ENCODE data around the gene DRC1. TPM values are rescaled to one million over a fixed set of nuclear protein-coding genes. Genes with fewer than 3 reads are reported as not detected.
"Not testable (repeated sequence)": the region's sequence is repeated elsewhere in the genome, so short reads cannot be mapped to it uniquely, and the experiment has no call there.

The DRC1 gene
- polyA plus RNA-seq, 6 donors from 2014 or later: not detected

- H3K27ac Mint-ChIP-seq: no peak overlapping the region
- H3K4me3 Mint-ChIP-seq: no peak overlapping the region
- no peaks in the 10 kb centered on the region for H3K4me1 Mint-ChIP-seq
- H3K27me3 Mint-ChIP-seq: peaks cover 0 to under 1% (median 0%) of the 10 kb centered on the region in 3 donors
- DNase-seq: no peak
- H3K9me3 Mint-ChIP-seq: peaks cover 0 to 13% (median 11%) of the 10 kb centered on the region in 7 donors
- ATAC-seq (ENCODE audit: low read depth in 2 of 2): no peak
- H3K36me3 Mint-ChIP-seq: peaks cover 0 to 2% of the 10 kb centered on the region in 2 donors
Observed at GRCh38 chr2:26464390-26465265, 62.9 kb downstream of the DRC1 start.

DNA sequence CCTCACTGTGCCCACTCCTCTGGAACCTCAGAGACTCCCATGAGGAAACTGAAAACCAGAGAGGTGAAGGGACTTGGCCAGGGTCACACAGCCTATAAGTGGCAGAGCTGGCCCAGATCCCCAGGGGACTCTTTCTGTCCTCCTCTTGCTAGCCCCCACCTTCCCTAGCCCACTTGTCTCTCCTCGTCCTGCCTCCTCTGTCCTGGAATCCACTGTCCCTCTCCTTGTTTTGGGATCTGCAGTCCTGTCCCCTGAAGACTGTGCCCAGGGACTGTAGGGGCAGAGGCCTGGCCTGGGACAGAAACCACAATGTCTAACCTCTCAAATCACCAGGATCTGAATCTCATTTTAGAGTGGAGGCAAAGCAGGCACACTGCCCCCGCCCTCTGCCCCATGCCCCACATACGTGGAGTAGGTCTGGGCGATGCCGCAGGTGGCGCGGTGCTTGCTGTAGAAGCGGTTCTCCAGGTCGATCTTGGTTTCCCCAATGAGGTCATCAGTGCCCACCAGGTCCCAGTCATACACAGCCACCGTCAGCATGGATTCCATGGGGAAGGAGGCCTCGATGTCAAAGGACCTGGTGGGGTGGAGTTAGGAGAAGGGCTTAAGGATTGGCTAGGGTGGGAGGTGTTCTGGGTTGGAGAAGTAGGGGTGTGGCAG lies 63.7 kb downstream of the DRC1 start:
- Mint-ChIP-seq H3K4me1 (no peaks in the 10 kb centered on the region), H3K4me3 (no peak overlapping the region), H3K36me3 (peaks cover 0 to 10% of the 10 kb centered on the region in 2 donors), H3K27ac (no peak overlapping the region), H3K27me3 (peaks cover 0 to 8% (median 0%) of the 10 kb centered on the region in 3 donors), H3K9me3 (peaks cover under 1 to 20% (median 17%) of the 10 kb centered on the region in 7 donors)
- no peak for DNase-seq
- ATAC-seq (ENCODE audit: low read depth in 2 of 2): no peak

GRCh38 chr2:26465981-26466471 lies 64.3 kb downstream of the DRC1 start:
- peaks cover 0 to 13% (median 0%) of the 10 kb centered on the region in 3 donors for H3K27me3 Mint-ChIP-seq
- H3K27ac Mint-ChIP-seq: peak overlapping the region in 1 of 6 donors; percentile 6
- H3K9me3 Mint-ChIP-seq: peaks cover 4 to 25% (median 18%) of the 10 kb centered on the region in 7 donors
- ATAC-seq (ENCODE audit: low read depth in 2 of 2) (no peak), DNase-seq (no peak)
- H3K4me1 Mint-ChIP-seq: no peaks in the 10 kb centered on the region
- H3K4me3 Mint-ChIP-seq: no peak overlapping the region
- peaks cover 0 to 15% of the 10 kb centered on the region in 2 donors for H3K36me3 Mint-ChIP-seq

GRCh38 chr2:26466662-26467310 lies 65.1 kb downstream of the DRC1 start:
- peaks cover 0 to 15% of the 10 kb centered on the region in 2 donors for H3K36me3 Mint-ChIP-seq
- H3K27ac Mint-ChIP-seq: no peak overlapping the region
- no peak for ATAC-seq (ENCODE audit: low read depth in 2 of 2)
- no peak for DNase-seq
- H3K4me1 Mint-ChIP-seq: no peaks in the 10 kb centered on the region
- H3K27me3 Mint-ChIP-seq: peaks cover 0 to 13% (median 0%) of the 10 kb centered on the region in 3 donors
- peaks cover 7 to 25% (median 18%) of the 10 kb centered on the region in 7 donors for H3K9me3 Mint-ChIP-seq
- H3K4me3 Mint-ChIP-seq: no peak overlapping the region

GRCh38 chr2:26468544-26468943 lies 66.8 kb downstream of the DRC1 start:
- not testable (repeated sequence) for H3K4me3 Mint-ChIP-seq; H3K4me1 Mint-ChIP-seq; DNase-seq; ATAC-seq (ENCODE audit: low read depth in 2 of 2); H3K27ac Mint-ChIP-seq
- Mint-ChIP-seq H3K27me3 (peaks cover 0 to 13% (median 0%) of the 10 kb centered on the region in 3 donors), H3K36me3 (peaks cover 0 to 15% of the 10 kb centered on the region in 2 donors), H3K9me3 (peaks cover 10 to 25% (median 18%) of the 10 kb centered on the region in 7 donors)

DNA sequence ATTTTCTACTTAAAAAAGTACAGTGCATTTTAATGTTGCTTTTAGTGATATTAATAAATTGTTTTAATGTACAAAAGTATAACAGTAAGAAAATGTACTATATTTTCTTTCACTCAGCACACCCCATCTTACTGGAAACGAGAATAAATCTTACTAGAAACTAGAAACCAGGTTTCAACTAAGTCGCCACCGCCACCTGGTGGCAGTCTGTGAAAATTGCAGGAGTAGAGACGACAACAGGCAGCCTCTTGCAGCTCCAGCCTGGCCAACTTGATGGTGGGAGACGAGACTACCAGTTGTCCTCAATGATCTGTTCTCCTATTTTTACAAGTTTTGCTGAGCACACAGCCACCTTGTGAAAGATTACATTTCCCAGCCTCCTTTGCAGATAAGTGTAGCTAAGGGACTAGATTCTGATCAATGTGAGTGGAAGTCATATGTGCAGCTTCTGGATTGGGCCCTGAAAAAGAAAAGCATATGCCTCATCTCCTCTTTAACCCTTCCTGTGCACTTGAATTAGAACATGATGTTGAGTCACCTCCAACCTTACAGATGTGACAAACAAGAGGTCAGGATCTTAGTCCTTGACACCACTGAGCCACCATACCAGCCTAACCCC lies 67.5 kb downstream of the DRC1 start:
- H3K27me3 Mint-ChIP-seq: peaks cover 0 to 13% (median 0%) of the 10 kb centered on the region in 3 donors
- peaks cover 10 to 25% (median 18%) of the 10 kb centered on the region in 7 donors for H3K9me3 Mint-ChIP-seq
- DNase-seq (no peak), ATAC-seq (ENCODE audit: low read depth in 2 of 2) (no peak)
- peaks cover 0 to 15% of the 10 kb centered on the region in 2 donors for H3K36me3 Mint-ChIP-seq
- no peaks in the 10 kb centered on the region for H3K4me1 Mint-ChIP-seq
- H3K27ac Mint-ChIP-seq: no peak overlapping the region
- no peak overlapping the region for H3K4me3 Mint-ChIP-seq

DNA sequence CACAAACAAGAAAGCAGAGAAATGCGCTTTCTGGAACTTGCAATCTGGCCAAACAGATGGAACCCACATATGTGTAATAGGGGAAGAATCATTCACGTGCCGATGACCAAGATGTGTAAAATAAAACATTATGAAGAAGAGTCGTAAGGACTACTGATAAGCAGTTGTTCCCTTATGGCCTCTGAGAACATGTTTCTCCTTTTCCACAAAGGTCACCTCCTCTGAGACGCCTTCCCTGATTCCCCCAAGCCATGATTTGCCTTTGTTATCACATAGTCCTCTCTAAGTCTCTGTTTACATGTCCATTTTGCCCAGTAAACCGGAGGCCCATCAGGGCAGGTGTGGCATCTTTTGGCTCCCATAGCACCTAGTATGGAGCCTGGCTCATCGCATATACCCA lies 68.2 kb downstream of the DRC1 start:
- peaks cover 0 to 13% (median 0%) of the 10 kb centered on the region in 3 donors for H3K27me3 Mint-ChIP-seq
- ATAC-seq (ENCODE audit: low read depth in 2 of 2) (no peak), DNase-seq (no peak)
- peaks cover 0 to 15% of the 10 kb centered on the region in 2 donors for H3K36me3 Mint-ChIP-seq
- H3K9me3 Mint-ChIP-seq: peaks cover 10 to 25% (median 18%) of the 10 kb centered on the region in 7 donors
- H3K4me3 Mint-ChIP-seq: no peak overlapping the region
- H3K4me1 Mint-ChIP-seq: no peaks in the 10 kb centered on the region
- no peak overlapping the region for H3K27ac Mint-ChIP-seq

- peaks cover 0 to 13% (median 0%) of the 10 kb centered on the region in 3 donors for H3K27me3 Mint-ChIP-seq
- H3K27ac Mint-ChIP-seq: no peak overlapping the region
- H3K9me3 Mint-ChIP-seq: peaks cover 10 to 25% (median 18%) of the 10 kb centered on the region in 7 donors
- ATAC-seq (ENCODE audit: low read depth in 2 of 2) (no peak), DNase-seq (no peak)
- no peak overlapping the region for H3K4me3 Mint-ChIP-seq
- H3K4me1 Mint-ChIP-seq: no peaks in the 10 kb centered on the region
- peaks cover 0 to 15% of the 10 kb centered on the region in 2 donors for H3K36me3 Mint-ChIP-seq
Observed at GRCh38 chr2:26470601-26471260, 69.0 kb downstream of the DRC1 start.

DNA sequence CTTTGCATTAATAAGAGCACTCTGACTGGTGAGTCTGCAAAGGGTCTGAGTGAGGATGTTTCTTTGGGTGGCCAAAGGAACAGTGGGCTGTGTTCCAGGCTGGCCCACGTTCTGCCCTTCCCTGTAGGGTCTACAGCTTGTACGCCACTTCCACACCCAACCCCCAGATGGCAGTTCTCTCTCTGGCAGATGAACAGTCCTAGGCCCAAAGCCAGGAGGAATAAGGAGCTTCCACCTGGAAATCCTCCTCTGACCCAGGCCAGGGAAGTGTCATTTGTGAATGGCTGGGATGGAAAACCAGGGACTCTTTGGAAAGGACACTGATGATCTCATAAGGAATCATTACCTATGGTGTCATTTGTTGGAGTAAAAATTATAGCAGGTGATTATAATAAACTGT lies 69.6 kb downstream of the DRC1 start:
- no peak overlapping the region for H3K27ac Mint-ChIP-seq
- no peaks in the 10 kb centered on the region for H3K4me1 Mint-ChIP-seq
- no peak for DNase-seq
- H3K36me3 Mint-ChIP-seq: peaks cover 0 to 15% of the 10 kb centered on the region in 2 donors
- no peak overlapping the region for H3K4me3 Mint-ChIP-seq
- no peak for ATAC-seq (ENCODE audit: low read depth in 2 of 2)
- H3K9me3 Mint-ChIP-seq: peaks cover 10 to 25% (median 18%) of the 10 kb centered on the region in 7 donors
- H3K27me3 Mint-ChIP-seq: peaks cover 0 to 13% (median 0%) of the 10 kb centered on the region in 3 donors

DNA sequence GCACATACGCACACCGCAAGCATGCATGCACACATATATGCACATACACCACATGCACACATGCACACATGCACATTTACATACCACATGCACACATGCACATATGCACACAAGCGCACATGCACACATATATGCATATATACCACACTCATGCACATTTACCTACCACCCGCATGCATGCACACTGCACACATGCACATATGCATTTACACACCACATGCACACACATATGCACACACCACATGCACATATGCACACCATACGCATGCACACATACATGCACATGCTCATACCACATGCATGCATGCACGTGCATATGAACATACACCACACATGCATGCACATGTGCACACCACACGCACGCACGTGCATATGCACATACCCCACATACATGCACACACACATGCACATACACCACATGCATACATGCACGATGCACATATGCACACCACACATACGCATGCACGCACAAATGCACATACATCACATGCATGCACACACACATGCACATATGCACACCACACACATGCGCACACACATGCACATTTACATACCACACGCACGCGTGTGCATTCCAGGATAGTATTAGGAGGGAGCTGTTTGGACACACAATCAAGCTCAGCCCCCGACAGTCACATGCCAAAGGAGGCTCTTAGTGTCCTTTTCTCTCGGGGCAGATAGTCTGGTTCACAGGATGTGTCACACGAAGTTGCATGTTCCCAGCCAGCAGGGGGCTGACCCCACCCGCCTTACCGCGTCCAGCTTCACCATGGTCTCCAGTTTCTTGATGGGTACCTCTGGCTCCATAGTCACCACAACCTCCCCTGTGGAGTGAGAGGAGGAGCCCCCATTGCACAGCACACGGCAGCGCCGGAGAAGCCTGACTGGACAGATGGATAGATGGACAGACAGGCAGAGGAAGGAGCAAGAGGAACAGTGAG lies 70.3 kb downstream of the DRC1 start:
- ATAC-seq (ENCODE audit: low read depth in 2 of 2): no peak

DNA sequence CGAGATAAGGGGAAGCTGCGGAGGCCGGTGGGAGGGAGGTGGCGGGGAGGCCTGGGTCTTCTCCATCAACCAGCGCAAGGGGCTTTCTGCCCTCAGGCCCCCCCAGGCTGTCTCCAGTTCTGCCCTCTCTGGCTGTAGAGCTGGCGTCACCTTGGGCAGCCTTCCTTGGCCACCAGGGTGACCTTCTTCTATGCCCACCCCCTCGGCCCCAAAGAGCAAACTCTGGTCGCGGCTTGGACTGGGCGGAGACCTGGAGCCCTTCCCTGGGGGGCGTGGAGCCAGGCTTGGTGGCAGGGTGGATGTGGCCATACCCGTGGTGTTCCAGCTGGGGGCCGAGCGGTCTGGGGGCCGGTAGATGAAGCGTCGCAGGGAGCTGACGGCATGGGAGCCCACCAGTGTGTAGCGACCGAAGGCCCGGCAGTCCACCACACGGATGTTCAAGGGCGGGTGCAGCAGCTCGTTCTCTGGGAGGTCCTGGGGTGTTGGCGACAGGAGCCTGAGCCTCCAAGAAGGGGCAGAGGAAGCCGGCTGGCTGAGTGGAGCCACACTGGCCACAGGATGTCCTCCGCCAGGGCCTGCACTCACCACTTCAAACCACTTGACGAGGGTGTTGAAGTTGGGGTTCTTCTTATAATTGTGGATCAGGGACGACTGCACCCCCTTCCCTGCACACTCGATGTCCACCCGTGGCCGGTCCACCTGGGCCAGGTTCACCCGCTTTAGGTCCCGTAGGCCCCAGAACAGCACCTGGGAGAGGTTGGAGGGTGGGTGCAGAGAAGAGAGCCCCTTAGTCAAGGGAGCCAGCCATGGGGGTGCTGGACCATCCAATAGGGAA lies 71.3 kb downstream of the DRC1 start:
- Mint-ChIP-seq H3K27me3 (peaks cover 0 to 18% (median 7%) of the 10 kb centered on the region in 3 donors), H3K4me1 (peaks cover 3 to 5% (median 4%) of the 10 kb centered on the region in 3 donors), H3K9me3 (peaks cover 10 to 25% (median 18%) of the 10 kb centered on the region in 7 donors), H3K36me3 (peaks cover 0 to 15% of the 10 kb centered on the region in 2 donors), H3K27ac (no peak overlapping the region), H3K4me3 (peak overlapping the region in 1 of 8 donors; percentile 52)
- ATAC-seq (ENCODE audit: low read depth in 2 of 2): no peak
- no peak for DNase-seq

More for the DNA sequence above, 70.3 kb downstream of the DRC1 start:
- H3K36me3 Mint-ChIP-seq: peaks cover 0 to 15% of the 10 kb centered on the region in 2 donors
- peak overlapping the region in 1 of 8 donors; percentile 52 for H3K4me3 Mint-ChIP-seq
- H3K27me3 Mint-ChIP-seq: peaks cover 0 to 13% (median 0%) of the 10 kb centered on the region in 3 donors
- peaks cover 10 to 25% (median 18%) of the 10 kb centered on the region in 7 donors for H3K9me3 Mint-ChIP-seq
- no peaks in the 10 kb centered on the region for H3K4me1 Mint-ChIP-seq
- H3K27ac Mint-ChIP-seq: no peak overlapping the region
- no peak for DNase-seq
